Activated T-helper 1 cell treated with Interleukin-2 at 50 U/mL for 16 hours (primary cell): Measurements from ENCODE around the gene AGBL1.
"Not testable (repeated sequence)": the region's sequence is repeated elsewhere in the genome, so short reads cannot be mapped to it uniquely, and the experiment has no call there.

Source experiments
- DNase-seq: peaks from one replicate; pipeline ENCODE4 v3.0.0-alpha.2; 2020; ENCODE audit warnings: low read depth

Gene AGBL1

DNA sequence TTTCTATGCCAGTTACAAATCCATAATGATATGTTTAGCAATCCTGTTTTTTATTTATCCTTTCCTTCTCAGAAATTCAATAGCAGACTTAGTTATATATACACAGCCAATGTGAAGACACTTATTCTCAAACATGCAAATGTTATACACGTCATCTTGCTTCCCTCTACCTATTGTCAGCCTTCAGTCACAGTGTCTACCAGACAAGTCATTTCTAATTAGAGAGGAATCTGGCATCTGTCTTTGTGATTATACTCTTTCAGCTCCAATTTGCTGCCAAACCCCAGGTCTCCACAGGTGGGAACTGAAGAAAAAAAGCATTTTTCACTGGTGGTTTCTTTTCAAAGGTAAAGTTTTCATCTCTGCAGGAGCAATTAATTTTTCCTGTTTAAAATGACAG lies 793.1 kb downstream of the AGBL1 start:
- no peak for DNase-seq

DNA sequence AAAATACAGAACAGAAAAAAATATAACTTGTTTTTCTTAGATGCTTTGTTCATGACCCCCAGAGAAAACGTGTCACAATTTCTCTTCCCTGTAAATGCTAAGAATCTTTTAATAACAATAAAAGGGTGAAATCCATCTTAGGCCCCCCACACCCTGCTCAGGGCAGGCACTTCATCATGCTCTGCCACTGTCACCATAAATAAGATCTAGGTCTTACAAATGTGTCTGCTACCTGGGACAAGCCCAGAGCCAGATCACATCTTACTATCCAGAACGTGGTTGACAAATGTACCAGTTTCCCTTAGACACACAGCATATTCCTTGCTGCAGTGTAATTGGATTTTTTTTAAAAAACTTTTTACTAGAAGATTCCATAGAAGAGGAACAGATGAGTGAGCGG lies 795.4 kb downstream of the AGBL1 start:
- DNase-seq = no peak

DNA sequence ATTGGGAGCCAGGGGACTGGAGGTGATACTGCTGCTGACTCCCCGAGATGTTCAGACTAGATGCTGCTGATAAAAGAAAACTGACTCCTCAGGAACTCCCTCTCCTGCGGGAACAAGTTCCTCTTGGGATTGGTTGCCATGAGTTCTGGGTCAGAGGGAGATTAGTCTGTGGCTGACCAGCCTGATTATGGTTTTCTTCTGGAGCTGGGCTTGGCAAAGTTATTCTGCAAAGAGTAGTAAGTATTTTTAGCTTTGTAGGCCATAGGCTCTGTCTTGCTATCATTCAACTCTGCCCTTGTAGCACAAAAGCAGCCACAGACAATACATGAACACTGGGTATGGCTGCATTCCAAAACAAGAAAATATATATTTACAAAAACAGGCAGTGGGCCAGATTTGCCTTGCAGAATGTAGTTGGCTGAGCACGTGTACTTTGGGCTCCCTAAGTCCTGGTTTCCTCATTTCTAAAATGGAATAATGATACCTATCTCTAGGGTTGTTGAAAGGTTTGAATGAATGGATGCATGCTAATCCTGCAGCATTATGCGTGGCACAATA lies 796.8 kb downstream of the AGBL1 start:
- DNase-seq = no peak

DNA sequence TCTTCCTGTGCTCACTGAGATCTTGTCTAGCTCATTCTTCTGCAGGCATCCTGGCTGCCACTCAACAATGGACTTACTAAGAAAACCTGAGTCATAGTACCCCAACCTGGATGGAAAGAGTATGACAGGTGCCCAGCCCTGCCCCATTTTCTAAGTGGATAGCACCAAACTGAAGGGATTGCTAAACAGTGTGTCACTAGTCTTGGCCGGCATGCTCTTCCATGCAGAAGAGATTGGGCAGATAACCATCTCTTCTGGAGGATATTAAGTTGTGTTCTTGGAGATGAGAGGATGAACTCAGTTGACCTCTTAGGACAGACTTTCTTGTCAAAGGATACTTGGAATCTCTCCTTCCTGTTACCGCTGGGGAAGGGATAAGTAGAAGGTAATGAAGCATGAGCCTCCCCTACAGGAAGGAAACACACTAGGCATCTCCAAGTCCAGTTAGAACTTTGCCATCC lies 797.5 kb downstream of the AGBL1 start:
- no peak for DNase-seq

DNA sequence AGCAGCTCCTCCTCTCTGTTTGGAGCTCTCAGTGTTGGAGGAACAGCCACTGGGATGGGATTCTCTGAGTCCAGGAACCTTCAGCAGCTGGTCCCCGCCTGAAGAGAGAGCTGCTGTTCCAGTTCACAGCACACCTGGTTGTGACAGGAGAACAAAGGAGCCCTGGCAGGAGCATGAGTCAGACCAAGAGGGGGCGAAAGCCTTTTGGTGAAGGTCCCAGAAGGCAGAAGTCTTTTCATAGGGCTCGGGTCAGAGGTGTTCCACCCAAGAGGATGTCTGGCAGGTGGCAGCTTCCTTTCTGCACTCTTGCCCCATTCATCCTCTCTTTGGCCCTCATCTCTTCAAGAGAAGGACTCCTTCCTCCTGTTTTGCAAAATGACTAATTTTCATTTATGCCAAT lies 799.2 kb downstream of the AGBL1 start:
- not testable (repeated sequence) for DNase-seq

DNA sequence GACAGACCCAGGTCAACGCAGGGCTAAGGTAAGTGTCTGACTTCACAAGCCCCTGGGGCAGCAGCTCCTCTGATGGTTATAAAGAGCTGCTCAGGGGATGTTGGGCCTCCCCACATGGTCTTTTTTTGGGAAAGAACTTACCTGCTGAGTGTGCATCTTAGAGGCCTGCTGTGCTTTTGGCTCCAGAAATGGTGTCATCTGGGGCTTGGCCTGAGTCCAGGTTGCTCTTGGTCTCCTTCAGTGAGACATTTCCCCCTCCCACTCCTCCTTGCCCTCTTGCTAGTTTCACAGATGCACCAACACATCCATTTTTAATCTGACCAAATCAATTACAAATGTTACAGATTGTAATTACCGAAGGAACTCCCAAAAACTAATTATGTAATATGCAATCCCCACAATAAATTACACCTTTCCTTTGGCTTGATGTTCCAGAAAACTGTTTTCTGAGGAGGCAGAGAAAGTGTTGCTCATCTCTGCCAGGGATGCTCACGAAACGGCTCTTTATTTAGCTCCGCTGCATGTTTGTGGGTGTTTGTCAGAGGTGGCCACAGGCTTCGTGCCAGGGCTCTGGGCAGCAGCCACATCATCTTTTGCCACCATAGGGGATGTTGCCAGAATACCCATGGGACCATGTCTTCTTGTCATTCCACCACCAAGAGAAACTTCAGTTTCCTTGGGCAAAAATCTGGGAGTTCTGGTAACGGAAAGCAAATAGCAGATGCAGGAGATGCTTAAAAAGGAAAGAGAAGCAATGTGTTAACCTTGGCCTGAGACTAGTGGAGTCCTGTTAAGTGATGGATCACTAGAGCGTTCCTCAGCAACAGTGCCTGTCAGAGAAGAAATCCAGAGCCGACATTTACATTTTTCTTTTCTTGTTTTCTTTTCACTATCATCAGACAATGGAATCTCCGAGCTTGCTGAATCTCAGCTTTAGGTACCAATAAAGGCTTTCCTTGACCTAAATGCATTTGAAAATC lies 799.9 kb downstream of the AGBL1 start:
- DNase-seq = no peak

DNA sequence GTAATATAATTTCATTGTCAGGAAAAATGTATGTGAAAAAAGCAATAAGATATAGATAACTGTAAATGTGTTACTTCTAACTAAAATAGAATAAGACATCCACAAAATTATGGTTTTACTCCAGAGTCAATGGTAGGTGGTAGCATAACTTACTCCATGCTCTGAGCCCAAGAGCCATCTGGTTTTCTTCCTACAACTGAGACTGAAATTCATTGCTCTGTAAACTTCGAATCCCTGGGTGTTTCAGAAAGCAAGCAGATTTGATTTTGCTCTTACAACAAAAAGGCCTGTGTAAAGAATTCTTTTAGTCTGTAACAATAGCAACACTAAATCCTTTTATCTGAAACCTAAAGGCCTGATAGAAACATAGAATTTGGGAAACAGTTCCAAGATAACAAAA lies 805.9 kb downstream of the AGBL1 start:
- no peak for DNase-seq

DNA sequence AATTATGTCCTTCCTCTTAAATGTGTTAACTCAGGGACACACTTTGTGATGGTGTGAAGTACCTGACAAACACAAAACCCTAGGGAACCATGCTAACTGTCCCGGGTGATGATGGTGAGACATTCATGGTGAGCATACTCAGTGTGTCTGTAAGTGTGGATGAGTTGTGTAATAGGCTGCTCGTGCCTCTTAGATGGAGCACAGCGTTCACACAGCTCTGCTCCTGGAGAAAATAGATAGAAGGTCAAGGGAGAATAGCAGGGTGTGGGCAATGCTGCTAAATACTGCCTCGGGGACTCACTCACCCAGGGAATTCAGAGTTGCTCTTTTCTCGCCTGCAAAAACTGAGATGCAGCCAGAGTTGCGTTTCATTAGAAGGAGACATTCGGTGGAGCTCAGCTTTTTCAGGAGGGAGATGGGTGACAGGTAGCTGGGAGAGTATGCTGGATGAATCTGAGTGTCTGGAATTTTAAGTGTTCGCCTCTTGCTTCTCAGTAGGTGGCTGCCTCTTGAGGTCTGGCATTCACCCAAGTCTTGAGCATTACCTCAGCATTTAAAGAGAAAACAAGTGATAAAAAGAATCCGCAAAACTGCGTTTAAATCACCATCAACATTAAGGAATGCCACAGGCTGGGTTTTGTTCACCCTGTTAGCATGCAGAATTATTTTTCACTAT lies 813.2 kb downstream of the AGBL1 start:
- no peak for DNase-seq

DNA sequence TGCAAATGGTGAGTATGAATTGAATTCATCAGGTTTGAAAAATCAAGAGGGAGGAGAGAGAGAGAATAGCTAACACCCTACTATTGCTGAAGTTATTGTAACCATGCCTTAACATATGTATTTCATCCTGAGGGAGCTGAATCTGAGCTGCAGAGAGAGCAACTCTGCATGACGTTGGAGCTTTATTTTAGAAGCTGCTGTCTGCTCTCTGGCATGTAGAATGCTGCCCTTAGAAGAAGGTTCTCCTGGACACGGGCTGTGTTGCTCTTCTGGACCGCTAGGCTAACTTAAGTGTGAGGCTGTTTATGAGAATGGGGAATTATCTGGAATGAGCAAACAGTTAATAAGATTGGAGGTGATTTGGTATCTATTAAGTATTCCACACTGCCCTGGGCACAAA lies 814.6 kb downstream of the AGBL1 start:
- no peak for DNase-seq

DNA sequence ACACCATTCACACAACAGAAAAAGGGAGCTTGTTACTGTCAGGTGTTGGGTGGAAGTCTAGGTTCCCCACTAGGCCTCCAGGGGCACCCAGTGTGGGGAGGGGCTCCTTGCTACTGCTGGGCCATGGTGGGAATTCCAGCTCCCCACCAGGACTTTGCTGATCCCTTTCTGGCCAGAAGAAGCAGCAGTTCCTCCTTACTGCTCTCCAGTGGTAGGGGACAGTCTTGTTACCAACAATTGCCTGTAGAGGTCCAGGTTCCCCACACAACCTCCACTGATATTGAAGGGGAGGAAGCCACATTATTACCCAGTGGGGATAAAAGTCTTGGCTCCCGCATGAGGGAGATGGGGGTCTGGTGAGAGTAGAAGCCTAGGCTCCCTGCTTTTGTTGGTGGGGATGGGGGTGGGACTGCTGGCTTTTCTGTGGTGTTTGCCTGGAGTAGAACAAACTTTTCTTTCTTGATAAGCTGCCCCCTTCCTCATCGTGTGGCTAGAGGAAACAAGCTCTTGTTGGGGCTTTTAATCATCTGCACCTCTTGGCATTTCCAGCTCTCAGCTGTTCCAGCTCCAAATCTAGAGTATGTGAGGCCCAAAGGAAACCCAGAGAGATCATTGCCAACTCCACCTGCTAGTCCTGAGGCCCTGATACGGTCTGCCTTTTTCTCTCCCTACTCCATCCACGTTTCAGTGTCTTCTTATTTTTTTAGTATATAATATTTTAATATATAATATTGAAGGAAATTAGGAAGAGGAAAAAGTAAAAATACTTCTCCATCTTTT lies 824.2 kb downstream of the AGBL1 start:
- no peak for DNase-seq

DNA sequence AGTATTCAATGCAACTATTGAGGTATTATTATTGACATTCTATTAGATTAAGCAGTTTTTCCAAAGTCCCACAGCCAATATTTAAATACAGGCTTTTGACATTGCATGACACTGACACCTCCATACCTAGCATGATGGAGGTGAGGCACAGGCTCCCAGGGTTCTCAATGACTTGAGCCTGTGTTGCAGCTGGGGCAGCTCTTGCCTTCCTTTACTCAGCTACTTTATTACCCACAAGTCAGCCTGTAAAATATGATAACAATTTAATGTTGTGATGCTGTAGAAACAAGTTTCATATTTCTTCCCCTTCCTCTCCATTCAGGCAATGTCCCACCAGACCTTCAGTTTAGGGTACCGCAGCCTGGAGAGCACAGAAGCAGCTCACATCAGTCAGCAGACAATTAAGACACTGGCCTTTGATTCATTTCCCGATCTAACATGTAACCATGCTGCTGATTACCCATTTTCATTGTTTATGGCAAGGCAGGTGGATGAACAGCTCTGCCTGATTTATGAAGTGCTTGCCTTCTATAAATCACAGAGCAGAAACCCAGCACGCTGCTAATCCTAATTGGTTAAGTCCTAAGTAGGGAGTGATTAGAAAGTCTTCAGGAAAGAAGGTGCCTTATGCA lies 826.1 kb downstream of the AGBL1 start:
- no peak for DNase-seq

DNA sequence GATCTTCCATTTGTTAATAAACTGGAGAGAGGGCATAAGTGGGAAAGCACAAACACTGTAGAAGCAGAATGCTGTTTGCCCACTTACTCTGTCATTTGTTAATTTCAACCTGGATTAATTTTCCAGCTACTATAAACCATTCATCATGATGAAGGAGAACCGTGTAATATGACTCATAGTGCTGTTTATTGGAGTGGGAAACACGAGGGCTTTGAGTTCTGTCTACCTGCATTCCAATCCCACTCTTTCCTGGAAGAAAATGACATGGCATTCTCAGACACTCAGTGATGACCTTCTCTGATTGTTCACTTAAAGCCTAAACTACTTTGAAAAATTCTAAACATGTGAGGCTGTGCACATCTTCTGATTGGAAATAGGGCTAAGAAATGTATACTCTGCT lies 826.7 kb downstream of the AGBL1 start:
- no peak for DNase-seq

DNA sequence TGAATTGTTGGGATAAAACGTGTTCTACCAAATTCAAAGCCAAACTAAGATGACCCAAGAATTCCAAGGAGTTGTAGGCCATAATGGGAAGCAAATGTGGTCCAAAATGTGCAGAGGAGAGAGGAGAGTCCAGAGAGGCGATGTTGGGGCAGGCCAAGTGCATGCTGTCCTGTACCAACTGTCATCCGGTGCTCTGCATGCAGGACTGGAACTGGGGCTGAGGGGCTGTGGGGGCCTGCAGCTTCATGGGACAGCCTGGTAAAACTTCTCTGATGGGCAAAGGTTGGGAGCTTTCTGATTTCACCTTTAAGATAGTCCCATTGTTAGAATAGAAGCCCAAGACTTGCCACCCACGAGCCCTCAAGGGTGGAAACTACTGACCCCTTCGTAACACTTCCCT lies 831.4 kb downstream of the AGBL1 start:
- no peak for DNase-seq

DNA sequence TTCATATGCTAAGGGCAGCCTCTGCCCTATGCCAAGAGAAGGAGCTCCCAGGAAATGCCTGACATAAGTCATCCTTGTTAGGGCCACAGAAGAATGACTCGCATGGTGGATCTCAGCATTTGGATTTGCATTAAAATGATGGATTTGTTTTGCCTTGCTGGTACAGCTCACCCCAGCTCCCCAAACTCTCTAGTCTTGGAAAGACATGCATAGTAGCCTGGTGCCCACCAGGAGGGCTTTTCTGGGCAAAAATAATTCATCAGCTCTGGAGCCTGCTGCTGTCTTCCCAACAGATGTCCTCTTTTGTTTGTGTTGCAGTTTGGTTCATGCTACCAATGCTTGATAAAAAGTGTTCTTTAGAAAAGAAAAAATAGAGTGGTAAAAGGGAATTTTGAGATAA lies 833.0 kb downstream of the AGBL1 start:
- no peak for DNase-seq

DNA sequence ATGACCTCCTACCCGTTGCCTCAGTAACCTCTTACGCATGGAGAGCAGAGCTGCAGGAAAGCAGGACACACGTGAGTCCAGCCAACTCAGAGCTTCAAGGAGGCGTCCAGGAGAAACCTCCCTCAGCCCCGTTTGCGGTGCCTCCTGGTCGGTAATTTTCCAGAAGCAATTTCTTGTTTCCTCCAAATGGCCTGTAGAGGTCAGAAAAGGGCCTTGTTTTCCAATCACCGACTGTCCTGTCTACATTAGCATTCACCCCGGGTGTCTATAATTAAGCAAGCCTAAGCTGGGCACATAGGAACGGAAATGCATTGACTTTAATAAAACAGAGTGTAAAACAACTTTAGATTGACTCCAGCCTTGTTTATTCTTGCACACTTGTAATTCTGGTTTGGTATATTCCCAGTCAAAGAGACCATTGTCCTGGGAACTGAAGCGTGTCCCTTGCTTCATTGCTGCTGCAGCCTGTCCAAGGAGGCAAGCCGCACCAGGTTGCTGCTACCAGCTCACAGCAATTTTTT lies 836.2 kb downstream of the AGBL1 start:
- DNase-seq = no peak

DNA sequence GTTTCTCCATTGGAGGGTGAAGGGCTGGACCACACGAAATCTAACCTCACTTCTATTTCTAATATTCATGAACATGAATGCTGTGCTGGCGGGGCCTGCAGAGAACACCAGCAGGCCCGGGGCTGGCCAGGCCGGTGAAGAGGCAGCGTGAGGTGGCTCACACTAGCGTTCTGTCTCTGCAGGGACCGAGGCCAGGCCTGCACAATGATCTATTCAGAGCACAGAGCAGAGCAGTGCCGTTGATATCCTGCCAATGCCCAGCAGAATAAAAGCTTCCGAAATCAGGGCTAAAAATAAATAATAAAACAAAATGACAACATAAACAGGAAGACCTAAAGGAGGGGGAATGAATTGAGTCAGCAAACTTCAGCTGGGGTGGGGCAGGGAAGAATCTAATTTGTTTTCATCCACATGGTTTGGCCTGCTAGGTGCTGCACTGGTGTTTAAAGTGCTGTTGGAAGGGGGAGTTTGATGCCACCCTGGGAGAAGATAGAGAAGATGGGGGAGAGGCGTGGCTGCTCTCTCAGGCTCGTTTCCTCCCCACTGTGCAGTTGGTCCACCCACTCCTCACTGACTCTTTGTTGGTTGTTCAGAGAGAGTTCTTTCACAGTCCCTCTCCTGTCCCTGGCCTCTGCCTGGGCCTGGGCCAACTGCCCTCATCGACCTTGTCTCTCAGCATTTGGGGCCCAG lies 837.1 kb downstream of the AGBL1 start:
- DNase-seq = no peak

DNA sequence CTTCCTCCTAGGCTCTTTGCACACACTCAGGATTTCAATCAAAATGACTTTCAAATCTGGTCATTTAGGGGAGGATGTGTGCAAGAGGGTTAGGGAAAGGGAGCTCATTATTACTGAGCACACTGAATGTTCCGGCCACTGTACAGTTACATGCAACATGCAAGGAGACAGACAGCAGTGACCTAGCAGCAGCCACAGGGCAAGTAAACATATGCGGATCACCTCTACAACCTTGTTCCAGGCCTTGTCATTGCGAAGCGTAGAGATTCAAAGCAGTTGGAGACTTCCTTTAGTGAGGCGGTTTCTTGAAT lies 837.6 kb downstream of the AGBL1 start:
- DNase-seq = no peak

DNA sequence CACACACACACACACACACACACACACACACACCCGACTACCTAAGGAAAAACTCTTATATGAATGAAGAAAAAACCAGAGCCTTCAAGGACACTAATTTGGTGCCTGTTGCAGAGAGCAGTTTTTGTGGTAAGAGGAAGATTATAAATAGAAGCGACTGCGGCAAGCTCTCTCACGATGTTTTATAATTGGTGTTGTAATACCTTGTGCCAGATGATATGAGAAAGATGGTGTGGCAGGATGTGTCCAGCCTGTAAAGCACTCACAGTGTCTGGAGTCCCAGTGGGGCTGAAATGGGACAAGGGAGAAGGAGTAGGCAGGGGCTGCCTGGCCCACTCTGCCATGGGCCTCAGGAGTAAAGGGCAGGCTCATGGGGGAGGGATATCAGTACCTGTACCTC lies 839.9 kb downstream of the AGBL1 start:
- DNase-seq = no peak

DNA sequence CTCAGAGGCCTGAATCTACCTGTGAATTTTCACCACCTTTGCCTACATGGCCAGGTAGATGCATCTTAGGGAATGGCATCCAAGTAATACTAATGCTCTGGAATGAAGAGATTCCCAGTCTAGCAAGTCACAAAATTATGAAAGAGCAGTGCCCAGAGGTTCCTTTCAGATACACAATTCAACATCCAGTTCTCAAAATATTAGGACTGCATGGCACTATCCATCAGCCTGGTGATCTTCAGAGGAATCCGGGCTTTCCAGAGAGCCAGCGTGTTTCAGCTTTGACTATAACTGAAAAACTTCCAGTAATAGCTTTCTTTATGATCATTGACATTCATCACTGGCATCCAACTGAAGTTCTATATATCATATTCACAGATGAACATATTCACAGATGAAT lies 849.8 kb downstream of the AGBL1 start:
- no peak for DNase-seq

DNA sequence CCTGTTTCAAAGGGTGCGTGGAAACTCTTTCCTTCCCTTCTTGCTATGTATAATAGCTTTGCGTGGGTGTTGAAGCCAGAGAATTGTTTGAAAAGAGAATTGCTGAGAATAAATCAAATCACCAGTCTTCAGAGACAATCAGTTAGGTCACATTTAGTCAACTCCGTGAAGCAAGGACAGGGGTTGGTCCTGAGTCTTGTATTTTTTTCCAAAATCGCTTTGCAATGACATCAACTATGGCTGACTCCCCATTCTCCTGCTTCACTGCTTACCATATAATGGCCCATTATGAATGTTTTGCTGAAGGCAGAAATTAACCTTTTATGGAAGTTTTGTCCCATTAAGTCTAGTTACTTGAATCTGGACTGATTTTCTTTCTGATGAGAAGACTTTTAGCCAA lies 852.8 kb downstream of the AGBL1 start:
- no peak for DNase-seq

DNA sequence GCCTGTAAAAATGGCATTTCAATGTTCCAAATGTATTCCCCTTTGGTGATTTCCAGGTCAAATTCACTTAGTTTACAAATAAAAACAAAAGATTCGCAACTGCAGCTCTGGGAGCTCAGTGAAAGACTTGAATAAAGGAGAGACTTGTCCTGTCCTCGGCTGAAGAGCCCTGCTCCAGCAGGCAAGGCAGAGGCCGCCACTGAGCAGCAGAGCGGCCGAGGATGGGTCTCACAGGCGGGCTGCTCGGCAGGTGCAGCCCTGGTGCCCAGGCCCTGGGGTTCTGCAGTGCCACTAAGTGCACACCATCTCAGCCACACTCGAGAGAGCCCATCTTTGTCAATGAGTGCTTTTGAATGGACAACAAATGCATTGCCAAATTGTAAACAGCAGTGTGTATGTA lies 856.2 kb downstream of the AGBL1 start:
- no peak for DNase-seq
